GM23338 (cell line): Measurements from ENCODE around the gene RBM33. TPM values are rescaled to one million over a fixed set of nuclear protein-coding genes. Genes with fewer than 3 reads are reported as not detected.

Experiments used
- ATAC-seq: fragments of 200-7000 bp; cut with Tn5 transposase; 3 replicates; pipeline ENCODE4 v1.9.1; 2020
- DNase-seq: peaks from one replicate; pipeline ENCODE4 v3.0.0-alpha.2; 2015; ENCODE audit warnings: low spot score
- H2AFZ ChIP-seq: fragments of 200-600 bp; sonication (generic); 2 replicates; pipeline ENCODE4 v1.8.0; 2016; ENCODE audit warnings: antibody characterized with exemption, mild to moderate bottlenecking, moderate library complexity
- H3F3A ChIP-seq: fragments of 200-600 bp; sonication (generic); replicated peaks from 2 replicates; pipeline ENCODE4 v1.8.0; 2017; ENCODE audit warnings: antibody characterized with exemption, mixed run types, low read depth
- H3K27ac ChIP-seq: fragments of 200-600 bp; sonication (generic); 2 replicates; pipeline ENCODE4 v1.6.1; 2016; ENCODE audit warnings: low read depth
- H3K27me3 ChIP-seq: fragments of 200-600 bp; sonication (generic); 2 replicates; pipeline ENCODE4 v1.8.0; 2016; ENCODE audit warnings: mild to moderate bottlenecking, mixed run types, moderate library complexity; ENCODE audit not compliant: insufficient read depth
- H3K36me3 ChIP-seq: fragments of 200-600 bp; sonication (generic); 2 replicates; pipeline ENCODE4 v1.8.0; 2016; ENCODE audit warnings: mild to moderate bottlenecking; ENCODE audit not compliant: insufficient read depth
- H3K4me1 ChIP-seq: fragments of 200-600 bp; sonication (generic); 2 replicates; pipeline ENCODE4 v1.8.0; 2016; ENCODE audit warnings: mild to moderate bottlenecking, moderate library complexity; ENCODE audit not compliant: insufficient read depth
- H3K4me2 ChIP-seq: fragments of 200-600 bp; sonication (generic); 2 replicates; pipeline ENCODE4 v1.7.1; 2017; ENCODE audit warnings: mixed run types
- H3K4me3 ChIP-seq: fragments of 200-600 bp; sonication (generic); 2 replicates; pipeline ENCODE4 v1.6.1; 2016; ENCODE audit warnings: mixed run types
- H3K79me2 ChIP-seq: fragments of 200-600 bp; sonication (generic); replicated peaks from 2 replicates; pipeline ENCODE4 v1.8.0; 2017; ENCODE audit warnings: mild to moderate bottlenecking; ENCODE audit not compliant: insufficient read depth
- H3K9me2 ChIP-seq: fragments of 200-600 bp; sonication (generic); 2 replicates; pipeline ENCODE4 v1.8.0; 2017; ENCODE audit not compliant: insufficient read depth
- H4K20me1 ChIP-seq: fragments of 200-600 bp; sonication (generic); replicated peaks from 2 replicates; pipeline ENCODE4 v1.8.0; 2017; ENCODE audit warnings: mild to moderate bottlenecking; ENCODE audit not compliant: insufficient read depth
- H3K27ac Mint-ChIP-seq: 2 replicates; pipeline ENCODE4 v1.8.0; 2020; ENCODE audit warnings: inconsistent platforms, mild to moderate bottlenecking, moderate library complexity, mixed read lengths
- H3K27me3 Mint-ChIP-seq: 3 replicates; pipeline ENCODE4 v1.8.0; 2022; ENCODE audit warnings: low read depth, mild to moderate bottlenecking, moderate library complexity, mixed read lengths, inconsistent platforms; ENCODE audit not compliant: insufficient read depth, poor library complexity
- H3K36me3 Mint-ChIP-seq: 3 replicates; pipeline ENCODE4 v1.8.0; 2021; ENCODE audit warnings: low read depth, mild to moderate bottlenecking, inconsistent platforms, moderate library complexity, mixed read lengths
- H3K4me1 Mint-ChIP-seq: 3 replicates; pipeline ENCODE4 v1.8.0; 2020; ENCODE audit warnings: mild to moderate bottlenecking, inconsistent platforms, mixed read lengths
- H3K4me3 Mint-ChIP-seq: 3 replicates; pipeline ENCODE4 v1.8.0; 2021; ENCODE audit warnings: moderate library complexity, mild to moderate bottlenecking, inconsistent platforms, mixed read lengths
- H3K9me3 Mint-ChIP-seq: 3 replicates; pipeline ENCODE4 v1.8.0; 2020; ENCODE audit warnings: moderate library complexity, mild to moderate bottlenecking, inconsistent platforms, mixed read lengths
- CREB1 ChIP-seq: fragments of 250-450 bp; sonication (Bioruptor Pico); IDR thresholded peaks from 2 replicates; pipeline ENCODE4 v1.5.0; 2020; ENCODE audit warnings: low read depth, mild to moderate bottlenecking, moderate library complexity
- EZH2phosphoT487 ChIP-seq: fragments of 200-600 bp; sonication (generic); IDR thresholded peaks from one replicate; pipeline ENCODE4 v1.8.1; 2018; ENCODE audit warnings: antibody characterized with exemption; ENCODE audit not compliant: unreplicated experiment
- NANOG ChIP-seq: IDR thresholded peaks from 2 replicates; pipeline ENCODE4 v1.6.1; 2016; ENCODE audit warnings: antibody characterized with exemption, borderline replicate concordance
- REST ChIP-seq: IDR thresholded peaks from one replicate; pipeline ENCODE4 v1.6.1; 2018; ENCODE audit warnings: antibody characterized with exemption; ENCODE audit not compliant: unreplicated experiment
- ZNF114 ChIP-seq: fragments of 250-450 bp; sonication (Bioruptor Pico); IDR thresholded peaks from 2 replicates; pipeline ENCODE4 v1.5.0; 2020; ENCODE audit warnings: mild to moderate bottlenecking, moderate library complexity
- ZNF331 ChIP-seq: fragments of 250-450 bp; sonication (Bioruptor Pico); IDR thresholded peaks from 2 replicates; pipeline ENCODE4 v1.5.0; 2020; ENCODE audit warnings: low read depth, mild to moderate bottlenecking, moderate library complexity
- polyA plus RNA-seq: library from polyadenylated mRNA; unstranded; fragments of >200 nt; fragmentation: Nextera tagmentation; extraction: Ambion mirVana; gene quantifications from 2 replicates; pipeline ENCODE4 v1.2.1, GENCODE V29; 2016
- total RNA-seq: library from RNA; depleted of rRNA; stranded (reverse); fragments of >200 nt; shearing (Covaris generic); gene quantifications from 2 replicates; pipeline ENCODE4 v1.2.3, GENCODE V29; 2014
- TF ChIP-seq, protein P1 (sequence below): IDR thresholded peaks from 2 replicates; pipeline ENCODE4 v1.6.1; 2016; ENCODE audit warnings: antibody characterized with exemption

Gene RBM33
- total and polyA plus RNA-seq, 2 experiments from 2014 or later = 47.7 to 94.7 TPM

DNA sequence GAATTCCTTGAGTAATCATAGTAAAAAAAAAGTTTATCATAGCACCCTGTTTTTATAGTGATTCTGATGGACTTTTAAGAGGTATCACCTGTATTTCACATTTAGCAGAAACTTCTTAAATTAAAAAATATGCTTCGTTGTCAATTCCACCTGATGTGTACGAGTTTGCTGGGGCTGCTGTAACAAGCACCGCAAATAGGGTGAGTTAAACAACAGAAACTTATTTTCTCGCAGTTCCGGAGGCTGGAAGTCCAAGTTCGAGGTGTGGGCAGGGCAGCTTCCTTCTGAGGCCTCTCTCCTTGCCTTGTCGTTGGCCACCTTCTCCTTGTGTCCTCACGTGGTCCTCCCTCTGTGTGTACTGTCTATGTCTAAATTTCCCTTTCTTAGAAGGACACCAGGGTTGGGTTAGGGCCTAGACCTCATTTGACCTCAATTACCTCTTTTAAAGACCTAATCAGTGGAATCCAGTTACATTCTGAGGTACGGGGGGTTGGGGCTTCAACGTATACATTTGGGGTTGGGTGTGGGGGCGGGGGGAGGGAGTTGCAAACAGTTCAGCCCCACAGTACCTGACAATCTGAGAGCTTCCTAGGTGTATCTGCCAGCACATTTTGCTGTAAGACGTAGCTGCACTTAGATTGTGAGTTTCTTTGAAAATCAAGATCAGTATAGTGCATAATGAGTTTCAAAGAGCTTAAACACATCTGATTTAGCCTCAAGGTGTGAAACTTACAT is 72.7 kb downstream of the RBM33 start (continued):
- TF ChIP-seq, protein P1, sequence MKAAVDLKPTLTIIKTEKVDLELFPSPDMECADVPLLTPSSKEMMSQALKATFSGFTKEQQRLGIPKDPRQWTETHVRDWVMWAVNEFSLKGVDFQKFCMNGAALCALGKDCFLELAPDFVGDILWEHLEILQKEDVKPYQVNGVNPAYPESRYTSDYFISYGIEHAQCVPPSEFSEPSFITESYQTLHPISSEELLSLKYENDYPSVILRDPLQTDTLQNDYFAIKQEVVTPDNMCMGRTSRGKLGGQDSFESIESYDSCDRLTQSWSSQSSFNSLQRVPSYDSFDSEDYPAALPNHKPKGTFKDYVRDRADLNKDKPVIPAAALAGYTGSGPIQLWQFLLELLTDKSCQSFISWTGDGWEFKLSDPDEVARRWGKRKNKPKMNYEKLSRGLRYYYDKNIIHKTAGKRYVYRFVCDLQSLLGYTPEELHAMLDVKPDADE = no peak
- no peak for TF ChIP-seq EZH2phosphoT487
- no peak for TF ChIP-seq CREB1 (CRISPR knock-in tag)

- Mint-ChIP-seq H3K27me3 (peaks cover 4% of the 10 kb centered on the region), H3K9me3 (no peaks in the 10 kb centered on the region), H3K36me3 (peaks cover 24% of the 10 kb centered on the region), H3K4me1 (peaks cover 16% of the 10 kb centered on the region; the same call in 2 of the 3 replicates), H3K4me3 (no peak overlapping the region), H3K27ac (no peak overlapping the region)
- no peaks in the 10 kb centered on the region for H3K9me2 ChIP-seq
- H4K20me1 ChIP-seq = peaks cover 15% of the 10 kb centered on the region; the same call in 1 of the 2 replicates
- DNase-seq (no peak), ATAC-seq (no peak)
- H3K27ac ChIP-seq = no peak overlapping the region
- no peaks in the 10 kb centered on the region for H3K4me1 ChIP-seq
- no peaks in the 10 kb centered on the region for H3K27me3 ChIP-seq
- H2AFZ ChIP-seq = no peak overlapping the region
- TF ChIP-seq ZNF114 (CRISPR knock-in tag) = no peak
- no peak overlapping the region for H3K4me3 ChIP-seq
- no peaks in the 10 kb centered on the region for H3F3A ChIP-seq
- H3K36me3 ChIP-seq = peaks cover 15% of the 10 kb centered on the region; the same call in 1 of the 2 replicates
- H3K79me2 ChIP-seq = peaks cover 69% of the 10 kb centered on the region
- no peak overlapping the region for H3K4me2 ChIP-seq
Measured at GRCh38 chr7:155721056-155721455, 76.6 kb downstream of the RBM33 start.

DNA sequence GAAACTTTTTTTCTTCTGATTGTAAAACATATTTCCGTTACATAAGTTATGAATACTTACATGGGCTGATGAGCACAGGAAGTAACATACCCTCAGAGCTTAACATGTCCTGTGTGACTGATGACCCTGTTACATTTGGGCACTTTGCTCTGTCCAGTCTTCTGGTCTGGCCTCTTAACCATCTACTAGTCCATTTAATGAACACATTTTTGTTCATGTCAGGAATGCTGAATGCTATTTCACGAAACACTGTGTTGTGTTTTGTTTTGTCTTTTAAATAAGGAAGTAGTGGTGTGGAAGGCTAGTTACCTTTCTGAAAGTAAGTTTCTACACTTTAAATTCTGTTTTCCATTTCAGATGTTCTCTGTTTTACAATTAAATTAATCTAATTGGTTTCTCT is 77.7 kb downstream of the RBM33 start:
- Mint-ChIP-seq H3K27ac (no peak overlapping the region), H3K4me3 (no peak overlapping the region), H3K27me3 (peaks cover 4% of the 10 kb centered on the region), H3K4me1 (peaks cover 16% of the 10 kb centered on the region; the same call in 2 of the 3 replicates), H3K9me3 (no peaks in the 10 kb centered on the region), H3K36me3 (peaks cover 14% of the 10 kb centered on the region; the same call in 2 of the 3 replicates)
- H2AFZ ChIP-seq = no peak overlapping the region
- no peaks in the 10 kb centered on the region for H3K27me3 ChIP-seq
- no peak overlapping the region for H3K4me2 ChIP-seq
- H3F3A ChIP-seq = no peaks in the 10 kb centered on the region
- H3K79me2 ChIP-seq = peaks cover 70% of the 10 kb centered on the region
- peaks cover 11% of the 10 kb centered on the region; the same call in 1 of the 2 replicates for H3K36me3 ChIP-seq
- DNase-seq (no peak), ATAC-seq (no peak)
- H3K4me3 ChIP-seq = no peak overlapping the region
- H3K9me2 ChIP-seq = no peaks in the 10 kb centered on the region
- H4K20me1 ChIP-seq = peaks cover 20% of the 10 kb centered on the region; the same call in 1 of the 2 replicates
- H3K4me1 ChIP-seq = no peaks in the 10 kb centered on the region
- H3K27ac ChIP-seq = no peak overlapping the region
- TF ChIP-seq NANOG = no peak
- no peak for TF ChIP-seq REST
- no peak for TF ChIP-seq ZNF114 (CRISPR knock-in tag)
- no peak for TF ChIP-seq ZNF331 (CRISPR knock-in tag)
- TF ChIP-seq, protein P1 = no peak
